Pancreas (tissue), 10 donors: ENCODE data around the gene GSC2. TPM values are rescaled to one million over a fixed set of nuclear protein-coding genes. Genes with fewer than 3 reads are reported as not detected.

Experiments used
- ATAC-seq, 4 donors: fragments of 200-7000 bp; cut with Tn5 transposase; one replicate each; pipeline versions ENCODE4 v1.8.0 to v1.9.1; 2020; ENCODE audit warnings: mild to moderate bottlenecking in 4 of 4, moderate library complexity in 4 of 4
- DNase-seq, 6 donors: peaks; one replicate each; pipeline ENCODE4 v3.0.0-alpha.2; 2020
- FAIRE-seq: peaks from 2 replicates; lab custom pipeline; 2012; peaks lifted over from hg19 to GRCh38; lab: Jason Lieb, UNC
- H3K27ac ChIP-seq, 4 donors: fragments of 200-600 bp; sonication (generic); 1 replicate in 3 of 4; 2 replicates in 1 of 4; pipeline versions ENCODE4 v1.5.0 to v1.8.0; 2020
- H3K27me3 ChIP-seq, 4 donors: fragments of 200-600 bp; one replicate each; pipeline ENCODE4 v1.8.0; 2021
- H3K36me3 ChIP-seq, 3 donors: fragments of 200-600 bp; sonication (generic) in 1 of 3; one replicate each; pipeline versions ENCODE4 v1.5.0 to v1.8.0; 2020 to 2021
- H3K4me1 ChIP-seq, 3 donors: fragments of 200-600 bp; one replicate each; pipeline ENCODE4 v1.8.0; 2021
- H3K4me3 ChIP-seq, 4 donors: fragments of 200-600 bp; sonication (generic) in 2 of 4; one replicate each; pipeline versions ENCODE4 v1.5.0 to v1.8.0; 2020 to 2021
- H3K9me3 ChIP-seq, 4 donors: fragments of 200-600 bp; one replicate each; pipeline ENCODE4 v1.8.0; 2021
- WGBS, 2 donors: extraction: QIAGEN DNeasy Blood & Tissue Kit; methylation state at CpG; one replicate each; pipeline ENCODE4 v1.1.7; 2013; 5-methylcytosine and 5-hydroxymethylcytosine counted together
- intact Hi-C, 3 donors: fragments of 100-400 bp; cut with DNase I; formaldehyde crosslinking; loops; one replicate each; pipeline versions ENCODE4 v1.11.1 to v1.14.2; 2022
- polyA plus RNA-seq, 2 donors: library from polyadenylated mRNA; stranded (reverse); fragments of 200-250 nt; gene quantifications; one replicate each; pipeline ENCODE4 v1.2.3, GENCODE V29; 2013
- total RNA-seq, 6 donors: library from RNA; stranded (reverse); fragmentation: NEBNext Ultra II Directional in 4 of 6; extraction: Animal tissue kit (Norgen Biotek cat#: 25700) in 4 of 6; gene quantifications; one replicate each; pipeline versions ENCODE4 v1.2.1 to v1.2.4, GENCODE V29; 2021 to 2023
- TF ChIP-seq, protein P1 (sequence below), 4 donors: fragments of 200-600 bp; sonication (generic) in 3 of 4; IDR thresholded peaks; one replicate each; pipeline versions ENCODE4 v1.5.0 to v1.8.0; 2021; ENCODE audit warnings: antibody characterized with exemption in 4 of 4
- donor health status: healthy with polysubstance abuse.
- donor health status: DM: no; HTN: no; CAD: no; lungs with moderate emphysema.
- donor health status: DM: no; HTN: no; CAD: no.
- donor health status: control.
- donor health status: control.
- donor health status: Bipolar disorder and iron deficiency.
- donor health status: DM: yes; HTN: yes; CAD: no.
- donor health status: DM: no; HTN: no; CAD: no.
- donor health status: DM: no; HTN: no; CAD: no.
- donor health status: DM: yes; HTN: yes; CAD: no.

The GSC2 gene
- total and polyA plus RNA-seq, 8 donors = not detected

DNA sequence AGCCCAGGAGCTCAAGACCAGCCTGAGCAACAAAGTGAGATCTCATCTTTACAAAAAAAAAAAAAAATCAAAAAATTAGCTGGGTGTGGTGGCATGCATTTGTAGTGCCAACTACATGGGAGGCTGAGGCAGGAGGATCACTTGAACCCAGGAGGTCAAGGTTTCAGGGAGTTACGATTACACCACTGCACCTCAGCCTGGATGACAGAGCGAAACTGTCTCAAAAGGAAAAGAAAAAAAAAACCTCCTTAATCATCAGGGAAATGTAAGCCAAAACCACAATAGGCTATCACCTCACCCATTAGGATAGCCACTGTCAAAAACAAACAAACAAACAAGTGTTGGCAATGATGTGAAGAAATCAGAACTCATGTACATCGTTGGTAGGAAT is 41.3 kb downstream of the GSC2 start:
- Histone ChIP-seq H3K27ac (peak overlapping the region in 2 of 4 donors; percentile 49 to 63), H3K9me3 (no peaks in the 10 kb centered on the region), H3K4me3 (no peak overlapping the region), H3K4me1 (peaks cover 20 to 35% (median 34%) of the 10 kb centered on the region in 3 donors), H3K27me3 (no peaks in the 10 kb centered on the region), H3K36me3 (no peaks in the 10 kb centered on the region)
- FAIRE-seq (no peak), ATAC-seq (no peak), DNase-seq (no peak)
- intact Hi-C loops = no loop called here
- TF ChIP-seq, protein P1, sequence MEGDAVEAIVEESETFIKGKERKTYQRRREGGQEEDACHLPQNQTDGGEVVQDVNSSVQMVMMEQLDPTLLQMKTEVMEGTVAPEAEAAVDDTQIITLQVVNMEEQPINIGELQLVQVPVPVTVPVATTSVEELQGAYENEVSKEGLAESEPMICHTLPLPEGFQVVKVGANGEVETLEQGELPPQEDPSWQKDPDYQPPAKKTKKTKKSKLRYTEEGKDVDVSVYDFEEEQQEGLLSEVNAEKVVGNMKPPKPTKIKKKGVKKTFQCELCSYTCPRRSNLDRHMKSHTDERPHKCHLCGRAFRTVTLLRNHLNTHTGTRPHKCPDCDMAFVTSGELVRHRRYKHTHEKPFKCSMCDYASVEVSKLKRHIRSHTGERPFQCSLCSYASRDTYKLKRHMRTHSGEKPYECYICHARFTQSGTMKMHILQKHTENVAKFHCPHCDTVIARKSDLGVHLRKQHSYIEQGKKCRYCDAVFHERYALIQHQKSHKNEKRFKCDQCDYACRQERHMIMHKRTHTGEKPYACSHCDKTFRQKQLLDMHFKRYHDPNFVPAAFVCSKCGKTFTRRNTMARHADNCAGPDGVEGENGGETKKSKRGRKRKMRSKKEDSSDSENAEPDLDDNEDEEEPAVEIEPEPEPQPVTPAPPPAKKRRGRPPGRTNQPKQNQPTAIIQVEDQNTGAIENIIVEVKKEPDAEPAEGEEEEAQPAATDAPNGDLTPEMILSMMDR (IDR thresholded peaks at IDR 0.05) = no peak
- 65 to 80% methylated on average over 3 of the region's 3 CpGs for WGBS, 2 donors

- ATAC-seq (no peak), DNase-seq (peak in 1 of 6 donors; percentile 16), FAIRE-seq (no peak)
- Histone ChIP-seq H3K9me3 (no peaks in the 10 kb centered on the region), H3K4me1 (peaks cover 22 to 42% (median 40%) of the 10 kb centered on the region in 3 donors), H3K36me3 (no peaks in the 10 kb centered on the region), H3K27me3 (no peaks in the 10 kb centered on the region), H3K4me3 (no peak overlapping the region), H3K27ac (no peak overlapping the region)
- TF ChIP-seq, protein P1 (IDR thresholded peaks at IDR 0.05) = no peak
- intact Hi-C loops = no loop called here
- 59 to 63% methylated on average over 8 of the region's 8 CpGs for WGBS, 2 donors
These were observed 42.4 kb downstream of the GSC2 start for GRCh38 chr22:19107730-19108074.

- Histone ChIP-seq H3K4me3 (no peak overlapping the region), H3K36me3 (no peaks in the 10 kb centered on the region), H3K4me1 (peaks cover 22 to 42% (median 40%) of the 10 kb centered on the region in 3 donors), H3K27me3 (no peaks in the 10 kb centered on the region), H3K27ac (no peak overlapping the region), H3K9me3 (no peaks in the 10 kb centered on the region)
- intact Hi-C loops = no loop called here
- WGBS, 2 donors = 79 to 81% methylated on average over 3 of the region's 3 CpGs
- ATAC-seq = no peak
- no peak for FAIRE-seq
- peak in 1 of 6 donors; percentile 45 for DNase-seq
- TF ChIP-seq, protein P1 (IDR thresholded peaks at IDR 0.05) = no peak
These were observed 43.0 kb downstream of the GSC2 start for GRCh38 chr22:19106886-19107729.

GRCh38 chr22:19105867-19106802 is 44.0 kb downstream of the GSC2 start:
- DNase-seq (peak in 2 of 6 donors; percentile 35 to 56), FAIRE-seq (no peak), ATAC-seq (peak in 2 of 4 donors; percentile 15 to 35)
- intact Hi-C loops = no loop called here
- H3K27ac ChIP-seq = peak overlapping the region in 3 of 4 donors; percentile 14 to 50 (median 18)
- no peaks in the 10 kb centered on the region for H3K9me3 ChIP-seq
- TF ChIP-seq, protein P1 (IDR thresholded peaks at IDR 0.05) = no peak
- WGBS, 2 donors = 55 to 60% methylated on average over 18 of the region's 18 CpGs
- H3K27me3 ChIP-seq = no peaks in the 10 kb centered on the region
- H3K4me3 ChIP-seq = no peak overlapping the region
- H3K36me3 ChIP-seq = no peaks in the 10 kb centered on the region
- H3K4me1 ChIP-seq = peaks cover 22 to 42% (median 40%) of the 10 kb centered on the region in 3 donors
